GM23338 (cell line): ENCODE data around the gene REG3A. TPM values are rescaled to one million over a fixed set of nuclear protein-coding genes. Genes with fewer than 3 reads are reported as not detected.
A peak's percentile ranks its signal among the peaks of the same experiment; 100 is the strongest.

Source experiments
- ATAC-seq: fragments of 200-7000 bp; cut with Tn5 transposase; 3 replicates; pipeline ENCODE4 v1.9.1; 2020
- DNase-seq: peaks from one replicate; pipeline ENCODE4 v3.0.0-alpha.2; 2015; ENCODE audit warnings: low spot score
- H2AFZ ChIP-seq: fragments of 200-600 bp; sonication (generic); 2 replicates; pipeline ENCODE4 v1.8.0; 2016; ENCODE audit warnings: antibody characterized with exemption, mild to moderate bottlenecking, moderate library complexity
- H3F3A ChIP-seq: fragments of 200-600 bp; sonication (generic); replicated peaks from 2 replicates; pipeline ENCODE4 v1.8.0; 2017; ENCODE audit warnings: antibody characterized with exemption, mixed run types, low read depth
- H3K27ac ChIP-seq: fragments of 200-600 bp; sonication (generic); 2 replicates; pipeline ENCODE4 v1.6.1; 2016; ENCODE audit warnings: low read depth
- H3K27me3 ChIP-seq: fragments of 200-600 bp; sonication (generic); 2 replicates; pipeline ENCODE4 v1.8.0; 2016; ENCODE audit warnings: mild to moderate bottlenecking, mixed run types, moderate library complexity; ENCODE audit not compliant: insufficient read depth
- H3K36me3 ChIP-seq: fragments of 200-600 bp; sonication (generic); 2 replicates; pipeline ENCODE4 v1.8.0; 2016; ENCODE audit warnings: mild to moderate bottlenecking; ENCODE audit not compliant: insufficient read depth
- H3K4me1 ChIP-seq: fragments of 200-600 bp; sonication (generic); 2 replicates; pipeline ENCODE4 v1.8.0; 2016; ENCODE audit warnings: mild to moderate bottlenecking, moderate library complexity; ENCODE audit not compliant: insufficient read depth
- H3K4me2 ChIP-seq: fragments of 200-600 bp; sonication (generic); 2 replicates; pipeline ENCODE4 v1.7.1; 2017; ENCODE audit warnings: mixed run types
- H3K4me3 ChIP-seq: fragments of 200-600 bp; sonication (generic); 2 replicates; pipeline ENCODE4 v1.6.1; 2016; ENCODE audit warnings: mixed run types
- H3K79me2 ChIP-seq: fragments of 200-600 bp; sonication (generic); replicated peaks from 2 replicates; pipeline ENCODE4 v1.8.0; 2017; ENCODE audit warnings: mild to moderate bottlenecking; ENCODE audit not compliant: insufficient read depth
- H3K9me2 ChIP-seq: fragments of 200-600 bp; sonication (generic); 2 replicates; pipeline ENCODE4 v1.8.0; 2017; ENCODE audit not compliant: insufficient read depth
- H4K20me1 ChIP-seq: fragments of 200-600 bp; sonication (generic); replicated peaks from 2 replicates; pipeline ENCODE4 v1.8.0; 2017; ENCODE audit warnings: mild to moderate bottlenecking; ENCODE audit not compliant: insufficient read depth
- H3K27ac Mint-ChIP-seq: 2 replicates; pipeline ENCODE4 v1.8.0; 2020; ENCODE audit warnings: inconsistent platforms, mild to moderate bottlenecking, moderate library complexity, mixed read lengths
- H3K27me3 Mint-ChIP-seq: 3 replicates; pipeline ENCODE4 v1.8.0; 2022; ENCODE audit warnings: low read depth, mild to moderate bottlenecking, moderate library complexity, mixed read lengths, inconsistent platforms; ENCODE audit not compliant: insufficient read depth, poor library complexity
- H3K36me3 Mint-ChIP-seq: 3 replicates; pipeline ENCODE4 v1.8.0; 2021; ENCODE audit warnings: low read depth, mild to moderate bottlenecking, inconsistent platforms, moderate library complexity, mixed read lengths
- H3K4me1 Mint-ChIP-seq: 3 replicates; pipeline ENCODE4 v1.8.0; 2020; ENCODE audit warnings: mild to moderate bottlenecking, inconsistent platforms, mixed read lengths
- H3K4me3 Mint-ChIP-seq: 3 replicates; pipeline ENCODE4 v1.8.0; 2021; ENCODE audit warnings: moderate library complexity, mild to moderate bottlenecking, inconsistent platforms, mixed read lengths
- H3K9me3 Mint-ChIP-seq: 3 replicates; pipeline ENCODE4 v1.8.0; 2020; ENCODE audit warnings: moderate library complexity, mild to moderate bottlenecking, inconsistent platforms, mixed read lengths
- CREB1 ChIP-seq: fragments of 250-450 bp; sonication (Bioruptor Pico); IDR thresholded peaks from 2 replicates; pipeline ENCODE4 v1.5.0; 2020; ENCODE audit warnings: low read depth, mild to moderate bottlenecking, moderate library complexity
- EZH2 ChIP-seq: fragments of 200-600 bp; sonication (generic); IDR thresholded peaks from one replicate; pipeline ENCODE4 v1.8.0; 2017; ENCODE audit warnings: antibody characterized with exemption, mild to moderate bottlenecking, low read depth; ENCODE audit not compliant: unreplicated experiment
- JUNB ChIP-seq: IDR thresholded peaks from one replicate; pipeline ENCODE4 v1.6.1; 2016; ENCODE audit warnings: antibody characterized with exemption; ENCODE audit not compliant: unreplicated experiment
- STAT1 ChIP-seq: IDR thresholded peaks from one replicate; pipeline ENCODE4 v1.6.1; 2016; ENCODE audit warnings: antibody characterized with exemption; ENCODE audit not compliant: unreplicated experiment
- ZNF114 ChIP-seq: fragments of 250-450 bp; sonication (Bioruptor Pico); IDR thresholded peaks from 2 replicates; pipeline ENCODE4 v1.5.0; 2020; ENCODE audit warnings: mild to moderate bottlenecking, moderate library complexity
- ZNF331 ChIP-seq: fragments of 250-450 bp; sonication (Bioruptor Pico); IDR thresholded peaks from 2 replicates; pipeline ENCODE4 v1.5.0; 2020; ENCODE audit warnings: low read depth, mild to moderate bottlenecking, moderate library complexity
- polyA plus RNA-seq: library from polyadenylated mRNA; unstranded; fragments of >200 nt; fragmentation: Nextera tagmentation; extraction: Ambion mirVana; gene quantifications from 2 replicates; pipeline ENCODE4 v1.2.1, GENCODE V29; 2016
- total RNA-seq: library from RNA; depleted of rRNA; stranded (reverse); fragments of >200 nt; shearing (Covaris generic); gene quantifications from 2 replicates; pipeline ENCODE4 v1.2.3, GENCODE V29; 2014
- TF ChIP-seq, protein P1 (sequence below): fragments of 250-450 bp; sonication (Bioruptor Pico); IDR thresholded peaks from 2 replicates; pipeline ENCODE4 v1.5.0; 2020; ENCODE audit warnings: mild to moderate bottlenecking, moderate library complexity

Gene REG3A
- total and polyA plus RNA-seq, 2 experiments from 2014 or later, result not detected

DNA sequence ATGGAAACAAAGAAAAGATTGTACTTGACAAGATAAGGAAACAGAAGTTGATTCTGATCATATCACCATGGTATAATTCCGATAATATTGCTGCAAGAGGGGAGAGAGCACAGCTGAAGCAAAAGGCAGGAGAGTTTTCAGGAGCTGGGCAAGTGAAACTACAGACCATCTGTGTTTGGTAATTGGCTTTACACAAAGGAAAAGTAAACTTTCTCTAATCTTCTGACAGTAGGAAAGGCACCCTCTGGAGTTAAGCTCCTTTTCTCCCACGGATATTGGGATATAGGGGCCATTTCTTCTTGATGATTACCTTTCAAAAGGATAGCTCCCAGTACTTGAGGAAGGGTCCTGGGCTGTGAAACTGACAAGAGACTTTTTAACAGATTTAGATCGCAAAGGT lies 29.9 kb upstream of the REG3A start:
- peak; percentile 75 for ATAC-seq
- Histone ChIP-seq H3K4me3 (no peak overlapping the region), H3K9me2 (no peaks in the 10 kb centered on the region), H3F3A (no peaks in the 10 kb centered on the region), H4K20me1 (no peaks in the 10 kb centered on the region), H3K4me1 (no peaks in the 10 kb centered on the region), H3K27ac (no peak overlapping the region), H3K27me3 (no peaks in the 10 kb centered on the region), H3K4me2 (no peak overlapping the region), H3K36me3 (no peaks in the 10 kb centered on the region), H3K79me2 (no peaks in the 10 kb centered on the region), H2AFZ (no peak overlapping the region)
- Mint-ChIP-seq H3K4me1 (peaks cover 7% of the 10 kb centered on the region; the same call in 2 of the 3 replicates), H3K27ac (no peak overlapping the region), H3K36me3 (no peaks in the 10 kb centered on the region), H3K4me3 (no peak overlapping the region), H3K27me3 (peaks cover 2% of the 10 kb centered on the region), H3K9me3 (no peaks in the 10 kb centered on the region)
- TF ChIP-seq, protein P1, sequence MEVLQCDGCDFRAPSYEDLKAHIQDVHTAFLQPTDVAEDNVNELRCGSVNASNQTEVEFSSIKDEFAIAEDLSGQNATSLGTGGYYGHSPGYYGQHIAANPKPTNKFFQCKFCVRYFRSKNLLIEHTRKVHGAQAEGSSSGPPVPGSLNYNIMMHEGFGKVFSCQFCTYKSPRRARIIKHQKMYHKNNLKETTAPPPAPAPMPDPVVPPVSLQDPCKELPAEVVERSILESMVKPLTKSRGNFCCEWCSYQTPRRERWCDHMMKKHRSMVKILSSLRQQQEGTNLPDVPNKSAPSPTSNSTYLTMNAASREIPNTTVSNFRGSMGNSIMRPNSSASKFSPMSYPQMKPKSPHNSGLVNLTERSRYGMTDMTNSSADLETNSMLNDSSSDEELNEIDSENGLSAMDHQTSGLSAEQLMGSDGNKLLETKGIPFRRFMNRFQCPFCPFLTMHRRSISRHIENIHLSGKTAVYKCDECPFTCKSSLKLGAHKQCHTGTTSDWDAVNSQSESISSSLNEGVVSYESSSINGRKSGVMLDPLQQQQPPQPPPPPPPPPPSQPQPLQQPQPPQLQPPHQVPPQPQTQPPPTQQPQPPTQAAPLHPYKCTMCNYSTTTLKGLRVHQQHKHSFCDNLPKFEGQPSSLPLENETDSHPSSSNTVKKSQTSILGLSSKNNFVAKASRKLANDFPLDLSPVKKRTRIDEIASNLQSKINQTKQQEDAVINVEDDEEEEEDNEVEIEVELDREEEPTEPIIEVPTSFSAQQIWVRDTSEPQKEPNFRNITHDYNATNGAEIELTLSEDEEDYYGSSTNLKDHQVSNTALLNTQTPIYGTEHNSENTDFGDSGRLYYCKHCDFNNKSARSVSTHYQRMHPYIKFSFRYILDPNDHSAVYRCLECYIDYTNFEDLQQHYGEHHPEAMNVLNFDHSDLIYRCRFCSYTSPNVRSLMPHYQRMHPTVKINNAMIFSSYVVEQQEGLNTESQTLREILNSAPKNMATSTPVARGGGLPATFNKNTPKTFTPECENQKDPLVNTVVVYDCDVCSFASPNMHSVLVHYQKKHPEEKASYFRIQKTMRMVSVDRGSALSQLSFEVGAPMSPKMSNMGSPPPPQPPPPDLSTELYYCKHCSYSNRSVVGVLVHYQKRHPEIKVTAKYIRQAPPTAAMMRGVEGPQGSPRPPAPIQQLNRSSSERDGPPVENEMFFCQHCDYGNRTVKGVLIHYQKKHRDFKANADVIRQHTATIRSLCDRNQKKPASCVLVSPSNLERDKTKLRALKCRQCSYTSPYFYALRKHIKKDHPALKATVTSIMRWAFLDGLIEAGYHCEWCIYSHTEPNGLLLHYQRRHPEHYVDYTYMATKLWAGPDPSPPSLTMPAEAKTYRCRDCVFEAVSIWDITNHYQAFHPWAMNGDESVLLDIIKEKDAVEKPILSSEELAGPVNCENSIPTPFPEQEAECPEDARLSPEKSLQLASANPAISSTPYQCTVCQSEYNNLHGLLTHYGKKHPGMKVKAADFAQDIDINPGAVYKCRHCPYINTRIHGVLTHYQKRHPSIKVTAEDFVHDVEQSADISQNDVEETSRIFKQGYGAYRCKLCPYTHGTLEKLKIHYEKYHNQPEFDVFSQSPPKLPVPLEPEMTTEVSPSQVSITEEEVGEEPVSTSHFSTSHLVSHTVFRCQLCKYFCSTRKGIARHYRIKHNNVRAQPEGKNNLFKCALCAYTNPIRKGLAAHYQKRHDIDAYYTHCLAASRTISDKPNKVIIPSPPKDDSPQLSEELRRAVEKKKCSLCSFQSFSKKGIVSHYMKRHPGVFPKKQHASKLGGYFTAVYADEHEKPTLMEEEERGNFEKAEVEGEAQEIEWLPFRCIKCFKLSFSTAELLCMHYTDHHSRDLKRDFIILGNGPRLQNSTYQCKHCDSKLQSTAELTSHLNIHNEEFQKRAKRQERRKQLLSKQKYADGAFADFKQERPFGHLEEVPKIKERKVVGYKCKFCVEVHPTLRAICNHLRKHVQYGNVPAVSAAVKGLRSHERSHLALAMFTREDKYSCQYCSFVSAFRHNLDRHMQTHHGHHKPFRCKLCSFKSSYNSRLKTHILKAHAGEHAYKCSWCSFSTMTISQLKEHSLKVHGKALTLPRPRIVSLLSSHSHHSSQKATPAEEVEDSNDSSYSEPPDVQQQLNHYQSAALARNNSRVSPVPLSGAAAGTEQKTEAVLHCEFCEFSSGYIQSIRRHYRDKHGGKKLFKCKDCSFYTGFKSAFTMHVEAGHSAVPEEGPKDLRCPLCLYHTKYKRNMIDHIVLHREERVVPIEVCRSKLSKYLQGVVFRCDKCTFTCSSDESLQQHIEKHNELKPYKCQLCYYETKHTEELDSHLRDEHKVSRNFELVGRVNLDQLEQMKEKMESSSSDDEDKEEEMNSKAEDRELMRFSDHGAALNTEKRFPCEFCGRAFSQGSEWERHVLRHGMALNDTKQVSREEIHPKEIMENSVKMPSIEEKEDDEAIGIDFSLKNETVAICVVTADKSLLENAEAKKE, result no peak
- TF ChIP-seq EZH2 (no peak), CREB1 (no peak), STAT1 (no peak), JUNB (no peak), ZNF114 (CRISPR knock-in tag) (no peak)
- DNase-seq, result peak; percentile 13

DNA sequence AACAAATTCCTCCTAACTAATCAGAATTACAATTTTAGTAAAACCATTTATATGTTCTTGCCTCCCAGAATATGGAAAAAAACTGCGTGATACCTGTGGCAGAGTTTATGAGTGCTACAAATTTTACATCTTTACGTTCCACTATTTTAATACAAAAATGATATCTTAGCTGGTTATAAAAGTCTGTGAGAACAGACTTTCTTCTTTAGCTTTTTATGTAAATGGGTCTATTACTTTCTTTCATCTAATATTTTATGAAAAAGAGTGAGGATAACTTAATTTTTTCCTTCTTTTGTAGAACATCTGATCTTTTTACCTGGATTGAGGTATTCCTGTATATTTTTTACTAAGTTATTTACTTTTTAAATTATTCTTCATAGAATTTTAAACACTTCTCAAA lies 22.1 kb upstream of the REG3A start:
- Mint-ChIP-seq H3K27me3 (no peaks in the 10 kb centered on the region), H3K4me1 (no peaks in the 10 kb centered on the region; the same call in 2 of the 3 replicates), H3K9me3 (peaks cover 17% of the 10 kb centered on the region; the same call in 2 of the 3 replicates), H3K27ac (no peak overlapping the region), H3K4me3 (no peak overlapping the region), H3K36me3 (peaks cover 14% of the 10 kb centered on the region; the same call in 2 of the 3 replicates)
- Histone ChIP-seq H3K4me1 (no peaks in the 10 kb centered on the region), H3K27ac (no peak overlapping the region), H3K9me2 (peaks cover 6% of the 10 kb centered on the region; the same call in 1 of the 2 replicates), H3K27me3 (no peaks in the 10 kb centered on the region), H4K20me1 (no peaks in the 10 kb centered on the region), H3K36me3 (no peaks in the 10 kb centered on the region), H3K4me3 (no peak overlapping the region), H3K4me2 (no peak overlapping the region), H3K79me2 (no peaks in the 10 kb centered on the region), H3F3A (no peaks in the 10 kb centered on the region), H2AFZ (no peak overlapping the region)
- no peak for ATAC-seq
- no peak for DNase-seq
- no peak for TF ChIP-seq JUNB
- no peak for TF ChIP-seq ZNF331 (CRISPR knock-in tag)
- TF ChIP-seq, protein P1, result no peak
